Calu3 (cell line): Measurements from ENCODE around the gene RAD51B. TPM values are rescaled to one million over a fixed set of nuclear protein-coding genes. Genes with fewer than 3 reads are reported as not detected.

Experiments
- BruUV-seq: library from RNA; stranded (reverse); fragments of 400-500 nt; replicated peaks from 2 replicates; lab custom pipeline; 2021; lab: Mats Ljungman, UMichigan
- CTCF ChIA-PET: fragments of 300-600 bp; sonication (Branson Sonifier 250); formaldehyde crosslinking; loops from one replicate; lab custom pipeline; 2022; ENCODE audit warnings: antibody characterized with exemption; lab: Charles Lee
- DNase-seq: peaks from one replicate; pipeline ENCODE4 v3.0.0; 2022
- H3K27ac Mint-ChIP-seq: one replicate; pipeline ENCODE4 v1.8.0; 2022; ENCODE audit warnings: mixed read lengths; ENCODE audit not compliant: unreplicated experiment
- H3K27me3 Mint-ChIP-seq: one replicate; pipeline ENCODE4 v1.8.0; 2022; ENCODE audit warnings: mixed read lengths; ENCODE audit not compliant: unreplicated experiment
- H3K36me3 Mint-ChIP-seq: one replicate; pipeline ENCODE4 v1.8.0; 2022; ENCODE audit warnings: mild to moderate bottlenecking, moderate library complexity, mixed read lengths; ENCODE audit not compliant: insufficient read depth, unreplicated experiment
- H3K4me1 Mint-ChIP-seq: one replicate; pipeline ENCODE4 v1.8.0; 2022; ENCODE audit warnings: mild to moderate bottlenecking, low read depth, mixed read lengths; ENCODE audit not compliant: unreplicated experiment
- H3K4me3 Mint-ChIP-seq: one replicate; pipeline ENCODE4 v1.8.0; 2022; ENCODE audit warnings: mild to moderate bottlenecking, low read depth, moderate library complexity, mixed read lengths; ENCODE audit not compliant: unreplicated experiment
- H3K9me3 Mint-ChIP-seq: one replicate; pipeline ENCODE4 v1.8.0; 2022; ENCODE audit warnings: low read depth, mixed read lengths; ENCODE audit not compliant: unreplicated experiment
- CTCF ChIP-seq: fragments of 200-600 bp; IDR thresholded peaks from one replicate; pipeline ENCODE4 v1.8.0; 2022; ENCODE audit warnings: antibody characterized with exemption; ENCODE audit not compliant: unreplicated experiment
- intact Hi-C: fragments of 100-400 bp; cut with micrococcal nuclease; formaldehyde crosslinking; loops from one replicate; pipeline ENCODE4 v1.10.0; 2022; ENCODE audit not compliant: unreplicated experiment
- total RNA-seq: library from RNA; stranded (reverse); gene quantifications from 2 replicates; pipeline ENCODE4 v1.2.3, GENCODE V29; 2022

The RAD51B gene
- total RNA-seq, 1 experiment from 2014 or later, result 24.7 TPM

DNA sequence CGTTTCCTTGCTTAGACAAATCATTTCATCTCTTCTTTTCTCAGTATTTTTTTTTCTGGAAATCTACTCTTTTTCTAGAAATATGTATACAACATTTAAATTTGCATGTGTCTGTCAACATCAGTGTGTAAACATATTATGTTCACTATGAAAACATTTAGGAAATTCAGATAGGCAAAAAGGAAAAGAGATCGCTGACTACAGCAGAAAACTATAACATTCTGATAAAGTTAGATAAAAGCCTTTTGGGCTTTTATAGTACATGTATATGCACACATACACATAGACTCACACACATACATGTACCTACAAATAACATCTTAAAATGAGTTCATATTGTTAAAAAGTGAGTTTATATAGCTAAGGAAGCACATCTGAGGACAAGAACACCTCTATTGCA lies 142.1 kb downstream of the RAD51B start:
- Mint-ChIP-seq H3K27ac (peak overlapping the region; percentile 77), H3K27me3 (no peaks in the 10 kb centered on the region), H3K9me3 (no peaks in the 10 kb centered on the region), H3K36me3 (peaks cover 7% of the 10 kb centered on the region), H3K4me1 (peaks cover 53% of the 10 kb centered on the region), H3K4me3 (no peak overlapping the region)
- intact Hi-C loops, result loop anchor here (5.0 kb wide), 1 partner anchor 271 kb away; no protein-coding TSS in a partner anchor
- DNase-seq, result no peak
- CTCF ChIA-PET, result interaction anchor here (0.8 kb wide), 1 partner anchor 17 kb away, joined by 3 read pairs; no protein-coding TSS in a partner anchor
- no TSS peak for BruUV-seq
- no peak for TF ChIP-seq CTCF

DNA sequence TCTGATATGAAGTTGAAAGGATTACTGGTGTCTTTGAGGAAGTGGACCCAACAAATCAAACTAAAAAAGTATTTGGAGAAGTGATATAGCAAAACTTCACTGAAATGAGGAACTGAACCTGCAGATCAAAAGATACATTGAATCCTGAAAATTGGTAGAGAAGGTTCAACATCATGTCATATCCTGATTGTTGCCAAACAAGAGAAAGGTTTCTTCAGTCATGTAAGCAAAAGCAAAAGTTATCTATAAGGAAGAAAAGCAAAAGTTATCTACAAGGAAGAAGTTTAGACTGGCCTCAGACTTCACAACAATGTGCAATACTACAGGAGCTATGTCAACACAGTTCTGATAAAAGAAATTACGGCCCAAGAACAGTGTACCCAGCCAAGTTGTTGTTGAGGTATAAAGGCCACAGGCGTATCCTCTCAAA lies 142.7 kb downstream of the RAD51B start:
- Mint-ChIP-seq H3K4me1 (peaks cover 56% of the 10 kb centered on the region), H3K9me3 (no peaks in the 10 kb centered on the region), H3K27me3 (no peaks in the 10 kb centered on the region), H3K36me3 (peaks cover 7% of the 10 kb centered on the region), H3K4me3 (no peak overlapping the region), H3K27ac (peak overlapping the region; percentile 77)
- CTCF ChIA-PET, result no interaction called here
- no TSS peak for BruUV-seq
- no peak for TF ChIP-seq CTCF
- DNase-seq, result peak; percentile 9
- intact Hi-C loops, result loop anchor here (5.0 kb wide), 1 partner anchor 270 kb away; no protein-coding TSS in a partner anchor

DNA sequence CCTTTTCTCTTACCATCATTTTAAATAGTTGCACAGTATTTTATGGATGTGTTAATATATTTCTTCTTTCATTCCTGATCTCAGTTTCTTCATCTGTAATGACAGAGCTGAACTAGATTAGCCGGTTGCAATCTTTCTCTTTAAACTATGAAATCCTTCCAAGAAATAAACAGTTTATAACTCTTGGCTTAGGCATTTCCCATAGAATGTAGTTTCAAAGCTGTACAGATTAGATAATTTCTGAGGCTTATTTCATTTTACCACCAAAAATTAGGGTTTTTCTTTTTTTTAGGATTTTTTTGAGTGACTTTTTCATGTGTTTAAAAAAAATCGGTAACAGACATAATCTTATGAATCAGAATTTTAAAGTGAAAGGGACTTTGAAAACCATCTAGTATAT lies 144.0 kb downstream of the RAD51B start:
- Mint-ChIP-seq H3K9me3 (peaks cover 2% of the 10 kb centered on the region), H3K27ac (peak overlapping the region; percentile 68), H3K4me1 (peaks cover 56% of the 10 kb centered on the region), H3K36me3 (peaks cover 7% of the 10 kb centered on the region), H3K4me3 (no peak overlapping the region), H3K27me3 (no peaks in the 10 kb centered on the region)
- no peak for TF ChIP-seq CTCF
- intact Hi-C loops, result loop anchor here (5.0 kb wide), 1 partner anchor 269 kb away; no protein-coding TSS in a partner anchor
- CTCF ChIA-PET, result interaction anchor here (1.0 kb wide), 1 partner anchor 228 kb away, joined by 3 read pairs; no protein-coding TSS in a partner anchor
- BruUV-seq, result no TSS peak
- DNase-seq, result no peak

DNA sequence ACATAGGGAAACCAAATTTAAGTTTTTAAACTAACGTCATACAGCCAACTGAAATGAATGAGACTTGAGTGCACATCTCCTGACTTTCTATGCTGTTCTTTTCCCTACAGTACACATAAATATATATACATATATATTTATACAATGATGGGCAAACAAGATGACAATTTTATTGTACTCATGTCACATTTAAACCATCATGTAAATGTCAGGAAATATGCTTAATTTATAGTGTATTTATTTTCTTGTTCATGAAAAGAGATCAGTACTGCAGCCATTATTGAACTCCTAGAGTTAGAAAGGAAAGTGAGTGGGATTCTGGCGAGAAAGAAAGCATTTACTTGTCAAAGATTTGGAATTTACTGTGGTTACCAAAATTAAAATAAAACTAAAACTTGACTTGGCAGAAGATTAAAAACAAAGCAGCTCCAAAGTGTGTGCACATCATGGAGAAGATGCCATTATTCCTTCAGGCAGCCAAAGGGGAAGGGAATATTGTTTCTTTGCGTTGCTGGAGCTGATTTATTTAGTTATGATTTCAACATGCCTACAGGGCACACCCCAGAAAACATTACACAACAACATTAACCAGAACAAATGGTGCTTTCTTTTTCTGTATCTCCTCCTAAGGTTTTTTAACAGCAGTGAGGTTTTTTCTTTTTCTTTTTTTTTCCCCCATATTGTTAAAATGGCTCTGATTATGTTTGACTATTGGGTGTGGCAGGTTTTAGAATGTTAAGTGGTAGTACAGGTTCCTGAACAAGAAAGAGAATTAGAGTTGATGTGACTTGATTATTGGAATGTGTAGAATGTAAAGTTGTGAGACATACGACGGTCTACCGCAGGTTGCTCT lies 144.6 kb downstream of the RAD51B start:
- H3K36me3 Mint-ChIP-seq, result peaks cover 7% of the 10 kb centered on the region
- DNase-seq, result peak; percentile 39
- peak overlapping the region; percentile 6 for H3K4me3 Mint-ChIP-seq
- H3K4me1 Mint-ChIP-seq, result peaks cover 56% of the 10 kb centered on the region
- peaks cover 5% of the 10 kb centered on the region for H3K9me3 Mint-ChIP-seq
- CTCF ChIA-PET, result interaction anchor here (1.0 kb wide), 2 partner anchors 20 to 228 kb away, joined by 3 to 4 read pairs; no protein-coding TSS in a partner anchor
- intact Hi-C loops, result loop anchor here (2.0 to 5.0 kb wide), 2 partner anchors 181 to 268 kb away; no protein-coding TSS in a partner anchor
- TF ChIP-seq CTCF, result no peak
- BruUV-seq, result no TSS peak
- peak overlapping the region; percentile 68 for H3K27ac Mint-ChIP-seq
- no peaks in the 10 kb centered on the region for H3K27me3 Mint-ChIP-seq
